GM19468 (cell line): ENCODE data around the gene MARCHF2.

Experiments used
- ATAC-seq: cut with Tn5 transposase; IDR thresholded peaks from one replicate; pipeline ENCODE4 v1.9.1; 2021; ENCODE audit warnings: mild to moderate bottlenecking, moderate library complexity, moderate number of reproducible peaks; ENCODE audit not compliant: unreplicated experiment; ENCODE audit errors: extremely low read depth

MARCHF2 gene

DNA sequence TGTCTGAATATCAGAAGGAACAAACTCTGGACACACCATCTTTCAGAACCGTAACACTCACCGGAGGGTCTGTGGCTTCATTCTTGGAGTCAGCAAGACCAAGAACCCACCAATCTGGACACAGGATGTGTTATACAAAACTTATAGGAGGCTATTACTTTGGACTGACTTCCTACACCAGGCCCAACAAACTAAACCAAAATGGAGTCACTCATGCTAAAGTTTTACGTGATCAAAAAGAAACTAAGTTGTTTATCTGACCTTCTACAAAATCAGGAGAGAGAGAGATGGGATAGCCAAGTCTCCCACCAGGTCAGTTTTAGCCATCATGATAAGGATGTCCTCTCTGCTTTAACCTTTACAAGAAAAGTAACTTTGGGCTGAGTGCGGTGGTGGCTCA, 26.1 kb upstream of the MARCHF2 start:
- no peak for ATAC-seq

DNA sequence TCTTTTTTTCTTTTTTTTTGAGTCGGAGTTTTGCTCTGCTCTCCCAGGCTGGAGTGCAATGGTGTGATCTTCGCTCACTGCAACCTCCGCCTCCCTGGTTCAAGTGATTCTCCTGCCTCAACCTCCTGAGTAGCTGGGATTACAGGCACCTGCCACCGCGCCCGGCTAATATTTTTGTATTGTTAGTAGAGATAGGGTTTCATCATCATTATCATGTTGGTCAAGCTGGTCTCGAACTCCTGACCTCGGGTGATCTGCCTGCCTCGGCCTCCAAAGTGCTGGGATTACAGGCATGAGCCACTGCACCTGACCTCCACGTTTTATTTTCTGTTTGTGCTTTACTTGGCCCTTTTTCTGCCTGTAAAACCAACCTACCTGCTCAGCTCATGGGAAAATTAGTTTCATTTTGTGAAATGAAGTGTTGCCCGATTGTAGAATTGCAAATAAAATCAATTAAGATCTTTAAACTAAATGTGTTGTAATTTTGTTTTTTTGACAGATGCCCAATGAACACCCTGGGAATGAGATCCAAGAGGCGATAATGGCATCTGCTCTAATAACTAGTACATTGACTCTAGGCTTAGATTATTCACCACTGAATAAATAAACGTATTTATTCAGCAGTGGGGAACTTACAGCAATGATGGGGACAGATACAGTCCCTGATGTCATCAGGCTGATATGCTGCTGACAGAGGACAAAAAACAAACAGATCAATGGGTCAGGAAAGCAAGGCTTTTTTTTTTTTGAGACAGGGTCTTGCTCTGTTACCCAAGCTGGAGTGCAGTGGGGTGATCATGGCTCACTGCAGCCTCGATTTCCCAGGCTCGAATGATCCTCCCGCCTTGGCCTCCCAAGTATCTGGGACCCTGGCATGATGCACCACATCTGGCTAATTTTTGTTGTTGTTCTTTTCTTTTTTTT, 25.2 kb upstream of the MARCHF2 start:
- ATAC-seq = no peak

DNA sequence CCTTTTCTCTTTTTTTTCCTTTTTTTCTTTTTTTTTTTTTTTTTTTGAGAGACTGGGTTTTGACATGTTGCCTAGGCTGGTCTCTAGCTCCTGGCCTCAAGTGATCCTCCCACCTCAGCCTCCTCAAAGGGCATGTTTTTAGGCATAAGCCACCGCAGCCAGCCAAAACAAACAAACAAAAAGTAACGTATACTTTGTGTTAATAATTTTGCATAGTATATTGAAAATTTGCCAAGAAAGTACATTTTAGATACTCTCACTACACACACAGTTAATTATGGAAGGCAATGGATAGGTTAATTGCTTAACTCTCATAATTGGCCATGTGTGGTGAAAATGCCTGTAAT, 24.5 kb upstream of the MARCHF2 start:
- no peak for ATAC-seq

DNA sequence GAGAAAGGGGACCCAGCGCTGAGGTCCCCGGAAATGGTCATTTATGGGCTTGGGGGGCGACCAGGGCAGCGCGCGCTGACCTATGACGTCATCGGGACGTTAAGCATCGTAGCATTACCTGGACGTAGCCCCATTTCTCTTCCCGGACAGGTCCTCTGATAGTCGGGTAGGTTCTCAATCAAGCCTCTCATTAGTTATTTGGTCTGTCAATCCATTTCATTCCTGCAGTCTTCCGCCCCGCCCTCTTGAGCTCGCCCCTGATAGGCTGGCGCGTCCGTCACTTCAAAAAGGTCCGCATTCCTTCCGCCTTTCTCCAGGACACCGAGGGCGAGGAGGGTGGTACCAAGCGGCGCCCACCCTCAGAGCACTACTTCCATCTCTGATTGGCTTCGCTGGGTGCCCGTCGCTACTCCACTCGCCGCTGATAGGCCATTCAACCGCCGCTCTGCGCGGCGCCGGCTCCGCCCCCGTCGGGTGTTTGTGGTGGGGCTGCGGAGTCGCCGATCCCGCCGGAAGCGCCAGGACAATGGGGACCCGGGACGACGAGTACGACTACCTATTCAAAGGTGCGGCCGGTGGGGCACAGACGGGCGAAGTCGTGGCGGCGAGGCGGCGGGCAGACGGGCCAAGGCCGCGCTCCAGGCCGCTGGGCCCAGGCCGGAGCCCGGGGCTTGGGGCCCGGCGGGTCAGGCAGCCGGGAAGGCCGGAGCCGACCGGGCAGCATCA, 23.1 kb upstream of the MARCHF2 start, which contains the start of gene RAB11B:
Gene RAB11B, plus strand, starts transcription at position 470 of the 726 bp plus-strand sequence. Its CDS starts 57 bp downstream, at position 527.
- ATAC-seq = peak; percentile 89

GRCh38 chr19:8390617-8390981, 22.5 kb upstream of the MARCHF2 start:
- ATAC-seq = no peak

DNA sequence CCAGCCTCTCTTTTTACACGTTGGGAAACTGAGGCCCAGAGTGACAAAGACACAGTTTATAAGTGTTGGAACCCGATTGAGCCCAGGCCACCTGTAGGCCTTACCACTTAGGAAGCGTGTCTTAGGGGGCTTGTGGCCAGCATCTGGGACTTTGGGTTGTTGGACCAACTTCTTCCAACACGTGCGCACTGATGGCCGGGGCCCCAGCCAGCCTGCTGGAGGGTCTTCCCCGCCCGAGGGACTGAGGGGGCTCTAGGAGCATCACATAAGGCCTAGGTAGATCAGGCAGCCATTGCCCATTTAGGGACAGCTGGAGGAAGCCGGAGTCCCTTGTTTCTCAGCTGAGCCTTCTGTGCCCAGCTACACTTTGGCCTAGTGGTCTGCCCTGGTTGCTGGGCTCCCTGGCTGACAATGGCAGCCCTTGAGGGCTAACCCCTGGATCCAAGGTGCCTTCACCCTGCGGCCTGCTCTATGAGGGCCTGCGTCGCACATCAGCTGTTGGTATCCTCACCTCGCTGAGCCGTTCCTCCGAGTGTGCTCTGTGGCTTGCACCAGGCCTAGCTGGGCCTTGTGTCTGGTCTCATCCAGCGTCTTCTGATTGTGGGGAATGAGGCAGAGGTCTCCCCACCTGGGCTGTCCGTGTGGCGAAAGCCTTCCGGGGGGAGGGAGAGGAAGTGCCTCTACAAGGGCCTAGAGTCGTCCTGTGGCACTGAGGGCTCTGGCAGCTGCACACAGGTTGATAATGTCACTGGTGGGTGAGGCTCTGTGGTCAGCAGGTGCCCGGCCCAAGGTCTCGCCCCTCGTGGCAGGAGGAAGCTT, 21.7 kb upstream of the MARCHF2 start:
- ATAC-seq = no peak

DNA sequence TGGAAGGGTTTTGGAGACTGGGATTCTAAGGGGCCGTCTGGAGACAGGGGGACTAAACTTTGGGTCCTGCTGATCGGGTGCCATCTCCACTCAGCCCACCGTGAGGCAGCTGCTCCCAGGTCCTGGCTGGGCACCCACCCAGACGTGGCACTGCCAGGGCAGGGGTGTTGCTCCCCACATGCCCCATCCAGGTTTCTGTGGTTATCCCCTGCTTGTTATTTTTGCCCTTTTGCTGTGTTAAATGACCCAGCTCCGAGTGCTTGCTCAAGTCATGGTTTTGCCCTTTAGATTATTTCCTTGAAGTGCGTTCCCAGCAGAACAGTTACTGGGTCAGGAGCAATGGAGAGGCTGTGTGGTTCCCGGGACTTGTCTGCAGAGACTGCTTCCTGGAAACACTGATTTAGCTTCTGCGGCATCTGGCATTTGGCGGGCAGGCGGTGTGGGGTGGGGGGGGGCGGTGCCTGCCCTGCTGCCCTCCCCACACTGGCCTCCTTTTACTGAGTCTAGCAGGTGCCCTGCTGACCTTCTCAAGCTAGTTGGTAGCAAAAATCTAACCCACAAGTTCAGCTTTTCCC, 21.0 kb upstream of the MARCHF2 start:
- no peak for ATAC-seq

- ATAC-seq = no peak
Observed at GRCh38 chr19:8393192-8393870, 19.8 kb upstream of the MARCHF2 start.

DNA sequence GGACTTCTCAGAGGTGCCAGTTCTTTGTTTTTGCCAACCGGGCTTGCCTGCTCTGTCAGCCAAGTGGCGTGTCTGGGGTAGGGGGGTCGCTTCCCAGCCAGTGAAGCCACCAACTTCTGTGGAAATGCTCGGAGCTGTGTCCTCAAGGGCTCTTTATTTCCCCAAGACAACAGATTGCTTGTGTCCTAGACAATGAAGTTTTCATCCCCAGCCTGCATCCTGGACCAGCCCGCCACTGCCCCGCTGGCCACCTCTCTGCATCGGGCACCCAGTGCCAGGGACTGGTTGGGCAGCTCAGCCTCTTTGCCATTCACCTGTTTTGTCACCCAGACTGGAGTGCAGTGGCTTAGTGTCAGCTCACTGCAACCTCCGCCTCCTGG, 19.2 kb upstream of the MARCHF2 start:
- ATAC-seq = no peak

- no peak for ATAC-seq
Observed at GRCh38 chr19:8395621-8396082, 17.5 kb upstream of the MARCHF2 start.

GRCh38 chr19:8396185-8396562, 16.9 kb upstream of the MARCHF2 start:
- ATAC-seq = no peak

DNA sequence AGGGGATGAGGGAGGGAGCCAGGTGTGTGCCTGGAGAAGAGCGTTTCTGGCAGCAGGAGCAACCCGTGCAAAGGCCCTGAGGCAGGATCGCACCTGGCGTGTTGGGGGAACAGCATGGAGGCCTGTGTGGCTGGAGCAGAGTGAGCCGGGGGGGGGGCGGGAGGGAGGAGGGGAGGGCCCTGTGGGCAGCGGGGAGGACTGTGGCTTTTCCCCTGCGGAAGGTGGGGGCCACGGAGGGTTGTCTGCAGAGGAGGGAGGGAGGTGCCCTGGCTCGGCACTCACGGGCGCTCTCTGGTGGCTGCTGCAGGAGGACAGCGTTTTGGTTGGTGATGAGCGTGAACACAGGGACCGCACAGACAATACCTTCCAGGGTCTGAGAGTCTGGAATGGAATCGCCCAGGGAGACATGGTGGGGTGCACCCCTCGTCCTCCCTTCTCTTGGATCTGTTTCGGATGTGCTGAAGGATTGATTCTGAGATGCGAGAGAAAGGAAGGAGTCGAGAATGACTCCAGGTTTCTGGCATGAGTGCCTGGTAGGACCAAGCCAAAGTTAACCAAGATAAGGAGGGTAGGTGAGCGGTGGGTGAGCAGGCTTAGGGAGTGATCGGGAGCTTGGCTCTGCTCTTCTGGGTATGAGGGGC, 16.4 kb upstream of the MARCHF2 start:
- no peak for ATAC-seq

- no peak for ATAC-seq
Observed at GRCh38 chr19:8397271-8397670, 15.8 kb upstream of the MARCHF2 start.

- no peak for ATAC-seq
Observed at GRCh38 chr19:8397746-8398310, 15.3 kb upstream of the MARCHF2 start.

DNA sequence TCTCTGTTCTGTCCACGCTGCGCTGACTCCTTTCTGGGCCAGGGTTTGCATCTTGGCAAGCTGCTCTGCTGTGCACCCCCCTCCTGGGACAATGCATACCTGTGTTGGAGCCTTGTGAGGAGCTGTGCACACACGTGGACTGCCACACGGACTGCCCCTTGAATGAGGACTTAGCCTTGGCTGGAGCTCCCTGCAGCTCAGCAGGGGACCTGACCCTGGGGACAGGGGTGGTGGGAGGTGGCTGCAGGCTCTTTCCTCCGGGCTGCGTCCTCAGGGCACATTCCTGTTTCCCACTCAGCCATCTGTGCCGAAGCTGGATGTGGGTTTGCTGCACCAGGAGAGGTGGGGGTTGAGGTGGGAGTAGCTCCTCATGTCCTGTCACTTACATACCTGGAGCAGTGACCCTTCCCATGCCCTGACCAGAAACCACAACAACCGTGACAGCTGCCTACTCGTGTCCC, 14.8 kb upstream of the MARCHF2 start:
- no peak for ATAC-seq

GRCh38 chr19:8399681-8400188, 13.4 kb upstream of the MARCHF2 start:
- ATAC-seq = no peak

GRCh38 chr19:8401981-8402411, 11.1 kb upstream of the MARCHF2 start:
- no peak for ATAC-seq

DNA sequence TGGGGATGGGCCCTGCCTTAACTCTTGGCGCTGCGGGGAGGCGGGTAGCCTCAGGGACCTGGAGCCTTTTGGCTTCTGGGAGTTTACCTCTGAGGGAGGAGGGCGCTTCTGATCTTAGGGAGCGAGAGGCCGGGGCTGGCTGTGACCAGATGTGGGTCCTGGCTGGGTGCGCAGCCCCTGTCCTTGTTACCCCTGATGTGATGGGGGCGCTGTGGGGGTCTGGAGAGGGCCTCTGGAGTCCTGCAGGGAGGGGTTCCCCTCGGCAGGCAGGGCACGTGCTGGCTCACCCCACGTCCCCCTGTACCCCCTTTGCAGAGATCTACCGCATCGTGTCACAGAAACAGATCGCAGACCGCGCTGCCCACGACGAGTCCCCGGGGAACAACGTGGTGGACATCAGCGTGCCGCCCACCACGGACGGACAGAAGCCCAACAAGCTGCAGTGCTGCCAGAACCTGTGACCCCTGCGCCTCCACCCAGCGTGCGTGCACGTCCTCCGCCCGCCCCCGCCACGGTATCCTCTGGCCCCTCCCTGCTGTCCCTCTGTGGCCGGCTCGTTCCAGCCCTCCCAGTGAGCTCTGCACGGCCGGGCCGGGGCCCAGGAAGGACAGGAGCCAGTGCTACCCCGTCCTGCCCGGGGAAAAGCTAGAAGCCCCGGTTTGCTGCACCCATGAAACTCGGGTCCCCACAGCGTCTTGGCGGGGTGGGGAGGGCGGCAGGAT, 9.8 kb upstream of the MARCHF2 start:
- no peak for ATAC-seq
